GM21447 (cell line): ENCODE measurements around the gene CTDSP2.
A peak's percentile ranks its signal among the peaks of the same experiment; 100 is the strongest.
"Not testable (repeated sequence)": the region's sequence is repeated elsewhere in the genome, so short reads cannot be mapped to it uniquely, and the experiment has no call there.

ENCODE experiments used
- ATAC-seq: cut with Tn5 transposase; IDR thresholded peaks from one replicate; pipeline ENCODE4 v1.9.1; 2021; ENCODE audit not compliant: unreplicated experiment

CTDSP2 gene

DNA sequence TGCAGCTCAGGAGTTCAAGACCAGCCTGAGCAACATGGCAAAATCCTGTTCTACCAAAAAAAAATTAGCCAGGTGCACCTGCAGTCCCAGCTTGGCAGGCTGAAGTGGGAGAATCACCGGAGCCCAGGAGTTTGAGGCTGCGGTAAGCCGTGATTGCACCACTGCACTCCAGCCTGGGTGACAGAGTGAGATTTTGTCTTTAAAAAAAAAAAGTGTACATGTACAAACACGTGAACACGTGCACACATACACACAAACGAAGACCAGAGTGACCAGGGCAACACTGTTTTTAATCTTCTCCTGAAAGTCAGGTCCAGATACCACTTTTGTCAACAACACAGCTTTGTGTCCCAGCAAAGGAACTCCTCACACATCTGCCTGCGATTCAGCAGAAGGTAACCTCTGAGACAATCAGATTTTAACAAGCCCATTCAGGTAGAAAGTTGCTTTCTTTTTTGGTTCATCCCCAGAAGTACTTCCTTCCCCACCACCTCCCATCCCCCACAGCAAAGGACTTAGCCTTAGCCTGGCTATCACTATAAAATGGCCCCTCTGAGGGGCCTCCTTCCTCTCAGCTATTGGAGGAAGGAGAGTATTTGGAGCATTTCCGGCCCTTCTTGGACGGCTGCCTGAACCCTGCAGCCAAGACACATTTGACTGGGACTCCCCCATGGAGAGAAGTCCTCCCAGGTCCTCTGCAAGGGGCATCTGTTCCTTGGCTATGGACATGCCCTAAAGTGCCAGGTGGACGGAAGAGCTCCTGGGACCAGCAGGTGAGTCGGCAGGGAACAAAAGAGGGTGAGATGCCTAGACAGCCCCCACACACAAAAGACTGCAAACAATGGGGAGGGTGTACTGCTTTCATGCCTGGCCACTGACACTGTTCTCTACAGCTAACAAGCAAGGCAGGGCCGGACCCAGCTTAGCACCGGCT, 9.8 kb downstream of the CTDSP2 start:
- ATAC-seq: peak; percentile 59

DNA sequence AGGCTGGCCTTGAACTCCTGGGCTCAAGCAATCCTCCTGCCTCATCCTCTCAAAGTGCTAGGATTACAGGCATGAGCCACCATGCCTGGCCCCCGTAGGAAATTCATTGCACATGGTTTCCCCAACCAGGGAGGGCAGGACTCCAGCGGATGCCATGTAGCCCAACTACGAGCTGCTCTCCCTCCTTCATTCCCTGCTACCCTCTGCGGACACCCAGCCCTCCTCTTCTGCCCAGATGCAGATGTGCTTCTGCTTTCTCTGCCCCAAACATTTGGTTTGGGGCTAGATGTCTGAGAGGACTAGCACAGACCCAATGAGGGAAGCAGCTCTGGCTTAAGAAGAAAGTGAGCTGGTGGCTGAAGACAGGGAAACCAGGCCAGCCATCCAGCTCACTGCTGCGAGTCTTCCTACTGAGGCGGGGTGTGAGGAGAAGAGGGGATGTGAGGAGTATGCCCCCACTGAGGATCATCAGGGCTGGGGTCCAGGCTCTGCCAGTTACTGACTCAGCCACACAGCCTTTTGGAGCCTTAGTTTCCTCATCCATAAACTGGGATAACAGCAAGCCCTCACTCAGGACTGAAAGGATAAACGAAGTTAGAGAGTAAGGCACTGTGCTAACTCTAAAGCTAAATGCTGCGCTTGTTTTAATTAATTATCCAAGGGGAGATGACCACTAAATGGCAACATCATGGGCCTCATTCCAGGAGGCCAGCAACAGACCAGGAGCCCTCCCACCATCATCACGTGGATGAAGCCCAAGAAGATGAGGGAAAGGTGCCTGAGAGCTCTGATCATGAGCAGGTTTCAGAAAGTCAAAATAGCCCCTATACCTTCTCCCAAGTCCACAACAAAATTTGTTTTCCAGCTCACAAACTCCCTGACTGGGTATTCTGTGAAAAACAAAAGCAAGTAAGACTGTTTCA, 10.9 kb downstream of the CTDSP2 start:
- ATAC-seq: no peak

DNA sequence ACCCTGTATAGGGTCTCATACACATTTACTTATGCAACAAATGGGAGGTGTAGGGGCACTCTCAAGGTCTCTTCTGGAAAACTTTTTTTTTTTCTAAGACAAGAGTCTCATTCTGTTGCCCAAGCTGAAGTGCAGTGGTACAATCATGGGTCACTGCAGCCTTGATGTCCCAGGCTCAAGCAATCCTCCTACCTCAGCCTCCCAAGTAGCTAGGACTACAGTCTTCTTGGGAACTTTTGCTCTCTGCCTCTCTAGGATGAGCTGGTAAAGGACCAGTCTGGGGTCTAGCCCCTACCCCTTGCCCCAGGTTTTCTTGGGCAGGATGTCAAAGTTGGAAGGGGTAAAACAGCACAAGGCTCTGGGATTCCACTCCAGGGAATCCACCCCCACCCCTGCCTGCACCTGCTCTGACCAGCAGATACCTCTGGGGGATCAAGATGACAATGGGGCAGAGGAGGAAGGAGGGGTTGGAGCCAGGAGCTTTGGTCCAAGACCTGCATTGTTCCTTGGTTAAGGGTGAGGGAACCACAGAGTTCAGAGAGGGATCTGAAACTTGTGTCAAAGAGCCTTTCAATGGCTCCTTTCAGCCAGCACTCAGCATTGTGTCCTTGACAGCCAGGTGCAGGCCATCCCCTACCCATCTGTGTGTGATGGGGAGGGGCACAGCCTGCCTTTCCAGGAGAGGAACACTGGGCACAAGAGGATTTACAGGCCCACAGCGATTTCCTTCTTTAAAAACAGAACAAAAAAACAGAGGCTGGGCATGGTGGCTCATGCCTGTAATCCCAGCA, 12.2 kb downstream of the CTDSP2 start:
- no peak for ATAC-seq

DNA sequence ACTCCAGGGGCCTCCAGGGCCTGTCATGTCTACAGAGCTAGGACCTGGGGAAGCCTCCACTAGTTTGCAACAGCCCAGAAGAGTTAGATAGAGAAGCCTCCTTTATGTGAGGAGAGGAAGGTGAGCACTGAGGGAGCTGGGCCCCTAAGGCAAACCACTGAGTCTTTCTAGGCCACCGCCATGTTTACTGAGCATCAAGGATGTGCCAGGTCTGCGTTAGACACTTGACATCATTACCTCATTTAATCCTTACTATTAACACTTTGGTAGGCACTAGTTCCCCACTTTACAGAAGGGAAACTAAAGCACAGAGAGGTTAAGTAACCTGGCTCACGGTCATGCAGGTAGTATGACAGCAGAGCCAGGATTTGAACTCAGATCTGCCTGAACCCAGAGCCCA, 12.9 kb downstream of the CTDSP2 start:
- ATAC-seq: no peak

- ATAC-seq: no peak
Measured at GRCh38 chr12:57832966-57833365, 13.6 kb downstream of the CTDSP2 start.

- ATAC-seq: no peak
Measured at GRCh38 chr12:57830393-57830792, 16.1 kb downstream of the CTDSP2 start.

GRCh38 chr12:57829025-57829777, 17.3 kb downstream of the CTDSP2 start:
- no peak for ATAC-seq

DNA sequence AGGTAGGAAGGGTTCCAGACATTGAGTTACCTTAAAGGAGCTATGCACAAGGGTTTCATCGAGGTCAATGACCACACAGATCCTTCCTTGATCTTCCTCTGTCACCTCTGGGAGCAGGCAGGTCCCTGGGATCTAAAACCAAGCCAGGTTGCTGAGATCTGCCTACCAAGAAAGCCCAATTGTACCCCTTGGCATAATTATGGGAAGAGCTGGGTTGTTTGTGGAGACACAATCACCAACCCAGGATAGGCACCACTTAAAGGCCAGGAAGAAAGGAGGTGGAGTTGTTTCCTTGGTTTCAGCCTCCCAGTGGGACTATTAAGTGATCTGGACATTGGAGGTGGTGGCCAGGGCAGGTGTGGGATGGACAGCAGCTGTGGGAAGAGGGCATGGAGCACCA, 19.6 kb downstream of the CTDSP2 start:
- ATAC-seq: no peak

- no peak for ATAC-seq
Measured at GRCh38 chr12:57826400-57826799, 20.1 kb downstream of the CTDSP2 start.

GRCh38 chr12:57825451-57825850, 21.1 kb downstream of the CTDSP2 start:
- no peak for ATAC-seq

GRCh38 chr12:57823908-57824640, 22.5 kb downstream of the CTDSP2 start:
- ATAC-seq: no peak

DNA sequence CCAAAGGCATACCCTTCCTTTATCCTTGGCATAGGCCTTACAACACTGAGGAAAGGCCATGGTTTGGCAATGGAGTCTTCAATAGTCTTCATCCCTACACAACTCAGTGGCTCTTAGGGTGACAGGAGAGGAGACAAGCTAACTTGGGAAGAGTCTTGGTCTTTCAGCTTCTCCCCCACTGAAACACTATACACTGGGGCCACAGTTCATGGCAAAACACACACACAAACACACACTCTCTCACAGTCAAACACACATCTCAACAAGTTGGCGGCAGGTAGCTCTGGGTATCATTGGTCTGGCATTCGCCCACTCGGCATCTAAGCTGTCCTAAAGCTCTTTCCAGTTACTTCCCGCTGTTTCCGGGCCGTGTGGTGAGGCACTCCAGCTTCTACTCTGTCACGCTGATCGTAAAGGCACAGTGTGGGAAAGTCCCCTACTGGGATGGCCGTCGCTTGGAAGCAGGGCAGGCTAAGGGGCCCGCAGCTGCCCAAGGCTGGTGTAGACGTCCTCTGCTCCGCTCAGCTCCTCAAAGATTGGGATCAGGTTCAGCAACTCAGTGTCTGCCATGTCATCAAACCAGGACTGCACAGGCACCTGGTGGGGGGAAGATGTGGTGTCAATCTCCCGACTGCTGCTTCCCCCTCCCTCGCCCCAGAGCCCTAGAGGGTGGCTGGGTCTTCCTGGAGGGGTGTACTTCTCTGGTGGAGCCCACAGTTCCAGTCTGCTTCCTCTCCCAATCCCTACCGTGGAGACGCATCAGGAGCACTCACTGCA, 23.2 kb downstream of the CTDSP2 start:
- ATAC-seq: no peak

GRCh38 chr12:57822392-57823130, 24.0 kb downstream of the CTDSP2 start:
- ATAC-seq: no peak

- no peak for ATAC-seq
Measured at GRCh38 chr12:57821474-57822214, 24.9 kb downstream of the CTDSP2 start.

DNA sequence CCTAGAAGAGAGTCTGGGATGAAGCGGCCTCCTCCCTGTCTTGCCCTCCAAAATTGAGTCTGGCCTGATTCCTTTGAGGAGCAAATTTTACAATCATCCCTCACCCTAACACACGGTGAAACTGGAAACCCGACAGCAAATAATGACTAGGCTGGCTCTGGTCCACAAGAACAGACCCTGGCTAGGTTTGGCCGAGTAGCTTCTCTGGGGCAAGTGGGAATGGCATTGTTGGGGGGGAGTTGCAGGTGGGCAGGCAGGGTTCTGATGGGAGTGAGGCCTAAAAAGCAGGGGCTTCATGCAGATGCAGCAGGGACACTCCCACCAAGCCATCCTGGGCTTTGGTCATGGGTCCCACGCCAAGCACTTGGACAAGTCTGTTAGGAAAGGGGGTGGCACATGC, 25.5 kb downstream of the CTDSP2 start:
- not testable (repeated sequence) for ATAC-seq

DNA sequence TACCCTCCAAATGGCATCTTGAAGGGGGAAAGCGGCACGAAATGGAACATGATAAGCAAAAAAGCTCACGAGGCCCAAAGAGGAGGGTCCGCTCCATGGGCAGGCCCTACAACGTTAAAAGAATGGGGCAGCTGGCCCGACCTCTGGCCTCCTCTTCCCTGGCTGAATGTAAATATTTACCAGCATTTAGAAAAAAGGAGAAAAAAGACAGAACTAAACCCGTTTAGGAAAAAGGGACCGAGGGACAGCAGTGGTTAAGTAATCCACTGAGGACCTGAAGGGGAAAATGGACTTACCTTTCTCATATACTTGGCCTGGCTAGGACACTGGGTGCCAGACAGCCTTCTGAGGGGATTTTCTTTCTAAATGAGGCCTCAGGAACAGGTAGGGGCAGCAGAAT, 26.4 kb downstream of the CTDSP2 start:
- not testable (repeated sequence) for ATAC-seq

DNA sequence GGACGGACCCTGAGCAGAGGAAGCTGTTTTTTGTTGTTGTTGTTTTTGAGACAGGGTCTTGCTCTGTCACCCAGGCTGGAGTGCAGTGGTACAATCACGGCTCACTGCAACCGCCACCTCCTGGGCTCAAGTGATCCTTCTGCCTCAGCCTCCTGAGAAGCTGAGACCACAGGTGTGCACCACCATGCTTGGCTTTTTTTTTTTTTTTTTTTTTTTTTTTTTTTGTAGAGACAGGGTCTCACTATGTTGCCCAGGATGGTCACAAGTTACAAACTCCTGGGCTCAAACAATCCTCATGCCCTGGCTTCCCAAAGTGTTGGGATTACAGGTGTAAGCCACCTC, 28.6 kb downstream of the CTDSP2 start:
- ATAC-seq: not testable (repeated sequence)
